ENCODE results near the gene LGALS3.

DNA sequence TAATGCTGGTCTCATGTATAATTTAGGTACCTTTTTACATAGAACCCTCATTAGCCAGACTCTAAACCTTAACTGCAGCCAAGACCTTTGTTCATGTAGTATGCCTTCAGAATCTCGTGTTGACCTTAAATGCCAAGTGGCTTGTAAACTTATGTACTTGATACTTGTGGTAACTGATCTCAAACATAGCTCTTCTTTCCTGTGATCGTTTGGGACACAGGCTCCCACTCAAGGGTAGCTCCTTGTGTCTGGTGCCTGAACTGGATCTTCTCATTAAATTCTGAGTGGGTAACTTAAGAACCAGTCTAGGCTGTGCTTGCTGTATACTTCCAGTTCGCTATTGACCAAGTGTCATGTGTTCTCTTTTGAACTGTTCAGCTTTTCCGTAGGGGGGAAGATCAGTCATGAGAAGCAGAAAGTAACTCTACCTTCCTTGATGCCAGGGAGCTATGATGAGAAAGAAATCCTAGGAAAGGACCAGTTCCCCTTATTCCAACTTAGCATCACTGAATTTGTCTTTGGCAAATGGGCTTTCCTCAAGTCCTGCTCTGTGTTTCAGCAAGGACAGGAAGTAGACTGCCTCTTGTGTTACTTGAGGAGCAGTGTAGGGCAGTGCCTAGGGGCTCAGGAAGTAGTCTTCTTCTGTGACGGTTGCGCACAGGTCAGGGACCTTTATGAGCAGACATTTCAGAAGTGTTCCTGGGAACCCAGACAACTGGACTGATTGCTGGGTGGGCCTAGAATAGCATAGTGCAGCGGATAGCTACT, 2.5 kb downstream of the LGALS3 start:
- TF ChIP-seq EZH2 (IDR thresholded peaks at IDR 0.05) = no peak
- TF ChIP-seq POLR2AphosphoS5 (IDR thresholded peaks at IDR 0.05; ENCODE audit: borderline replicate concordance, low read depth, low read length) = no peak
- TF ChIP-seq FOXP2 (optimal IDR thresholded peaks at IDR 0.05; ENCODE audit: control extremely low read depth, extremely low read length, insufficient read depth) = no peak

Measured in SK-N-MC (cell line).